Bladder microvascular endothelial cell (primary cell): Measurements from ENCODE around the gene PICALM. TPM values are rescaled to one million over a fixed set of nuclear protein-coding genes. Genes with fewer than 3 reads are reported as not detected.

ENCODE experiments used
- total RNA-seq: library from RNA; depleted of rRNA; stranded (reverse); fragments of >200 nt; gene quantifications from 2 replicates; pipeline ENCODE4 v1.2.3, GENCODE V29; 2014

The PICALM gene
- total RNA-seq, result 176 and 353 TPM in 2 replicates

DNA sequence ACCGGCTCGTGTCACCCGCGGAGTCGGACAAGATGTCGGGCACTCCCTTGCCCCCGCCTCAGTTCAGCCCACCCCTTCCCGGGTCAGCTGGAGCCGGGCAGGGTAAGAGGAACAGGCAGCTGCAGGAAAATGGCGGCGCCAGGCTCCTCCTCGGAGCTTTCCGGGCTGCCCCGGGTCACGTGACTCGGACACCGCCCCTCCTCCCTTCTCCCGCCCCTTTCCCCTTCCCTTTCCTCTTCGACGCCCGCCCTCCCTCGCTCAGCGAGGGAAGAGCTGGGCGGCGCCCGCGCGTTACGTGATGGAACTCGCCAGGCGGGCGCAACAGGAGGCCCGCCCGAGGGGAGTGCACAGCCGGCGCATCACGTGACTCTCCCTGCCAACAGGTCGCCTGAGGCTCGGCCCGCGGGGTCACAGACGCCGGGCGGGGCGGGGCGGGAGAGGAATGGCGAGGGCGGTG is at the start of gene PICALM:
Gene PICALM, minus strand, starts transcription at position 134 of the 457 bp plus-strand sequence. CDS start 304 bp downstream, outside the sequence.

Other genes with a start within 250 kb of the PICALM start
- gene CCDC83, start 213.7 kb downstream of the PICALM start, total RNA-seq, result not detected in 2 replicates
- 15.7 and 33.9 TPM in 2 replicates for gene EED, start 175.7 kb upstream of the PICALM start, total RNA-seq
- 46.1 and 48.2 TPM in 2 replicates for gene HIKESHI, start 233.2 kb upstream of the PICALM start, total RNA-seq